HG03039 (cell line): Measurements from ENCODE around the gene PDX1.

Source experiments
- ATAC-seq: cut with Tn5 transposase; IDR thresholded peaks from one replicate; pipeline ENCODE4 v1.9.1; 2021; ENCODE audit warnings: mild to moderate bottlenecking, moderate library complexity; ENCODE audit not compliant: unreplicated experiment

PDX1 gene

GRCh38 chr13:27919934-27920676 is at the start of gene PDX1:
Gene PDX1 (plus strand): TSS chr13:27920000. CDS start chr13:27920139, 139 bp downstream.
- ATAC-seq, result no peak

DNA sequence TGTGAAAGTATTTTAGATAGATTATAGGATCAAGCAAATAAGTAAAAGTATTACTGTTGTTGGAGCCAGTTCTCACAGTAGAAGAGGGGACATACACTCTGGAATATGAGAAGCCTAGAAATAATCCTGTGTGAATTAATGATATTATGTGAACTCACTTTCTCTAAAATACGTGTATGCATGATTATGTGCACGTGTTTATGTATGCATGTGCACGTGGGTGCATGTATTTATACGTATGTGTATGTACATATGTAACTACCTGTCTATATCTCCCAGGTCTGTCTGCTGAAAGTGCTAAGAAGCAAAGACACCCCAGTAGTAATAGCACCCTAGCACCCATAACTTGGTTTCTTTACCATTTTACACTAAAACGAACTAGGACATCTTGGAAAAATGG is 41.5 kb upstream of the PDX1 start:
- ATAC-seq, result no peak

DNA sequence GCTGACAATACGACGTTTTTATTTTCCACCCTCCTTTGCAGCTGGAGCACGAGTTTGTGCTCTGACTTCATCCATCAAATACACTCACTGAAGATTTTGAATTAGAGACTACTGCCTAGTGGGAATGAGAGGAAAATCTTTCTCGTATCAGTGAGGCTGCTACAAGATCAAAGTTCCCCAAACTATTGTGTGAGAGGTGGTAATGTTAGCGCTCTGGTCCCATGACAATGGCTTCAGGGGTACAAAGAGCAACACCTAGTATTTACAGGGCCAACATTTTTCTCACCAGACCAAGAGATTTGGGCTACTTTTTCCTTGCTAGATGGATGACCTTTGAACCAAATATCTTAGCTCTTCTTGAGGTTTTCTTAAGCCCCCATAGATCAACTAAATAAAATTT is 30.3 kb upstream of the PDX1 start:
- no peak for ATAC-seq

GRCh38 chr13:27896726-27897125 is 23.1 kb upstream of the PDX1 start:
- no peak for ATAC-seq

DNA sequence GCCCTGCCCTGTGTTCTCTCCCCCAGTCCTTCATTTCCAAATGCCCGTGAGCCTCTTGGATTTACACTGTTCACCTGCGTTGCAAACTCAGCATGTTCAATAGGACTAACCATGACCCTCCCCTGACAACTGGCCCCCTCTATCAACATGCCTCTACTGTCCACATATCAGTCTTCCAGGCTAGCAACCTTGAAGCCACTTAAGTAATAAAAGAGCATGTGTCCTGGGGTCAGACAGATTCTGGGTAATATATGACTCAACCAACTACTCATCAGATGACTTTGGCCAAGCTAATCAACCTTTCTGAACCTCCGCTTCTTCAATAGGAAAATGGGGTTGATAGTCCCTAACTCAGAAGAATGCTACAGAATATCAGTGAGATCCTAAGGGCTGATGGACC is 15.1 kb upstream of the PDX1 start:
- ATAC-seq, result no peak

- ATAC-seq, result no peak
These were observed 14.2 kb upstream of the PDX1 start for GRCh38 chr13:27905650-27906049.

DNA sequence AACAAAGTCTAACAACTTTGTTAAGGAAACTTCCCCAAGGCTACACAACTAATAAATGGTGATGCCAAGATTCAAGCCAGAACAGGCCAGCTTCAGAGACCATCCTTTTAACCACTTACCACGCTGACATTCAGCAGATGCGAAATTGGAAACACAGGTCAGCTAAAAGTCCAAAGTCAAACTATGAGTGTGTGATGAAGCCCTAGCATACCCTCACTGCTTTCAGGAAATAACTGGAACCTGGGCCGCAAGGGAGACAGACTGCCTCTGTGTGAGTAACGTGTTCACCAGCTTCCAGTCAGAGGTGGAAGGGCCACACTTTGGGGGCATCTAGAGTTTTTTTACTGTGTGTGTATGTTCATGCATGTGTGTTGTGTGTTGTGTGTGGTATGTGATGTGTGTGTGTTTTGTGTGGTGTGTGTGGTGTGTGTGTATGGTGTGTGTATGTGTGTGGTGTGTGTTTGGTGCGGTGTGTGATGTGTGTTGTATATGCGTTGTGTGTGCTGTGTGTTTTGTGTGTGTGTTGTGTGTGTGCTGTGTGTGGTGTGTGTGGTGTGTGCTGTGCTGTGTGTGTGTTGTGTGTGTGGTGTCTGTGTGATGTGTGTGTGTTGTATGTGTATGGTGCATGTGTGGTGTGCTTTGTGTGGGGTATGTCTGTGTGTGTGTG is 12.5 kb upstream of the PDX1 start:
- ATAC-seq, result no peak

DNA sequence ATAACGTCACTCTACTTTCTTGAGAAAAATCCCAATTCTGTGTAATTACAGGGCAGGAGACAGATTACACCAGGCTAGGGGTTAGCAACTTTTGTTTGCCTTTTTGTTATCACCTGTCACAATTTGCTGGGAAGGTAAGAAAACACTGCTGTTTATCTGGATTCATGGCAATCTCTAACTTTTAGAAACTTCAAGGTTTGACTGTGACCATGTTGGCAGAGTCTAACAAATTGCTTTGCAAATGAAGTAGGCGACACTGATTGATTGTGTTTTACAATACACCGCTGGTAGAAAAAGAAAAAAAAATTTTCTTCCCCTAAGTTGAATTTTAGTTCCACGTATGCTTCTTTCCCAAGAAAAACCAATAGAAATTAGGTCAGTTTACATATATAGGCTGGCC is 10.4 kb upstream of the PDX1 start:
- ATAC-seq, result no peak

- no peak for ATAC-seq
These were observed 8.3 kb upstream of the PDX1 start for GRCh38 chr13:27911521-27911920.

DNA sequence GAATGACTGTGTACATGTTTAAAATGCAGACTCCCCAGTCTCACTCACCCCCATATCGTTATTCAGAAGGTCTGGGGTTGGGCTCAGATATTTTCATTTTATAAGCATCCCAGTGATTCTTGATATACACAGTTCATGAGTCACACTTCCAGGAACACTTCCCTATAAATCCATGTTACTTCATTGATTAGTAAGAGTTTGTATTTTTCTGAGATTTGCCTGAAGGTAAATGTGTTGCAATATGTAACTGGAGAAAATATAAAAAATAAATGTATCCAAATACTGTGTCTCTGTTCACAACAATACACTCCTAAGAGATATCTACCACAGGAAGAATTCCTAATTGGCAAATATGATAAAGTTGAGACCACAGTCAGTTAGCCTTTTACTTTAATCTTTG is 6.6 kb upstream of the PDX1 start:
- no peak for ATAC-seq

- ATAC-seq, result no peak
These were observed 4.2 kb upstream of the PDX1 start for GRCh38 chr13:27915301-27916207.

DNA sequence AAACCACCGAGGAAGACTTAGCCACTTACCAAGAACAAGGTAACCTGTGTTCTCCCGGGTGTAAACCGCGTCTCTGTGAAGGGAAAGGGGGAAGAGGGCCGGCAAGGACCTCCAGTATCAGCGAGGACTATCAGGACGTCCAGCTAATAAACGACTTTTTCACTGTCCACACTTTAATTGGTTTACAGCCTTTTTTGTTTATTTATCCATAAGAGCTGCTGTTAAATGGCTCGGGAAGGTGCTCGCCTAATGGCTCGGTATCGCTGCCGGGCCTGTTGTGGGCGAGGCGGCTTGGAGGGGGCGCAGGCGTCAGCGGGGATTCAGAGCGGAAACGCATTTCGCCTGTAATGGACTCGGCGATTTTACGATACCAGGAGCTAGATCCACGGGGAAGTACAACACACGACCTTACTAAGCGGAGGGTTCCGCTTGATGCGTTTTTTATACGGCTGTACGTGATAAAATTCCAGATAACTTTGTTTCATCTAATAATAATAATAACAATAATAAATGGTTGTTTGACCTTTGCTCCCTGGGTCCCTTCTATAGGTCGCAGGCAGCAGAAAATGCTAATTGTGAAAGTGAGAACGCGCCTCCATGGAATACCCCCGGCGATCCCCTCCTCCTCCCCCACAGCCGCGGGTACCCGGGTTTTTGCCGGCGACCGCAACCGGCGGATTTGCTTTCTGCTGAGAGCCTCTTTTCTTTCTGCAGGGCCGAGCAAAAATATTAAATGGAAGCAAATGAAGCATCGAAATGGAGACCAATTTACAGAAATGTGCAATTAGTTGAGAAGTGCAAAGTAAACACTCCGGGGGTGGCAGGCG is 2.5 kb upstream of the PDX1 start:
- no peak for ATAC-seq

DNA sequence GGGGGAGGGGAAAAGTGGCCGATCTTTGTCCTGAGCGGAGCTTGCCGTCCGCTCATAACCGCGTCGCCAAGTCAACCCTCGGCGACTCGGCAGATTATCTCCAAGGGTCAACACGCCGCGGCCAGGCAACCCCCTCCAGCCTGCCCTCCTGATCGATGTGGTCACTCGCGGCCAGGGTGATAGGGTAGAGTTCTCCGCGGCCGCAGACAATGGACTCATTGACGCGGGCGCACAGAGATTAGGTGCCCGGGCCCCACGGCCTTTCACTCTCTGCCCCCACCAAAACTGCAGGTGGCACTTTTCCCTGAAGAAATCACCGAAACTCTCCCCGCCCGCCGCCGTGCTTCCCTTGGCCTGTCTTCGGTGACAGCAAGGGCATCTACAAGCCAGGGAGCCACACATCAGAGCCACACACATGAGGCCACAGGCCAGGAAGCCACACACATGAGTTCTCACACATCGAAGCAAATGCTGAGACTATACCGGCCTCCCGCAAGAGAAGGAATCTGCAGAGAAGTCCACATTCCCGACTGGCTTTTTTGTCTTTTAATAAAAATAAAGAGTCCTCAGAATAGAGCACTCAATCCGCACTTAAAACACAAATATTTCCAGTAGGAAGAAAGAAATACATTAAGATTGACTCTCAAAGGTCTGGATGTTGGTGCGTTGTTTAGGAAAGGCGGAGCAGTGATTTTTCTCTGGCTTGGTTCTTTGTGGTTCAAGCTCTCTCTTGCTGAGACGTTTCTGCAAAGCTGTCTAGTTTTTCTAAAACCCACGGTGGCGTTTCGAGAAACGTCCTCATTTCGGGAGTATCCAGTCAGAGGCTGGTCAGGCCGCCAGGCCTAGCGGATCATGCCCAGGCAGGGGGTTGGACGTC is 1.5 kb upstream of the PDX1 start:
- ATAC-seq, result no peak

- ATAC-seq, result no peak
These were observed 712 bp upstream of the PDX1 start for GRCh38 chr13:27918918-27919658.

DNA sequence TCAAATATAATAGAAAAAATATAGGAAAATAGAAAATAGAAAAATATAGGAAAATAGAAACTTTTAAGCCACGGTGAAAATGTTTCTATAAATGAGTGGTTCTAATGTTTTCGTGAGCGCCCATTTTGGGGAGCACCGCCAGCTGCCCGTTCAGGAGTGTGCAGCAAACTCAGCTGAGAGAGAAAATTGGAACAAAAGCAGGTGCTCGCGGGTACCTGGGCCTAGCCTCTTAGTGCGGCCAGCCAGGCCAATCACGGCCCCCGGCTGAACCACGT is 204 bp upstream of the PDX1 start:
- no peak for ATAC-seq

GRCh38 chr13:27920677-27921420 is 1.0 kb downstream of the PDX1 start:
- no peak for ATAC-seq

- no peak for ATAC-seq
These were observed 1.7 kb downstream of the PDX1 start for GRCh38 chr13:27921421-27921960.
